Ishikawa (cell line): ENCODE results near the gene MRPS16.

ENCODE experiments used
- CEBPB ChIP-seq: IDR thresholded peaks from 2 replicates; pipeline ENCODE4 v1.6.1; 2012
- EGR1 ChIP-seq: IDR thresholded peaks from 2 replicates; pipeline ENCODE4 v1.6.1; 2012
- EP300 ChIP-seq: IDR thresholded peaks from 2 replicates; pipeline ENCODE4 v1.6.1; 2012; ENCODE audit warnings: borderline replicate concordance
- FOXM1 ChIP-seq: IDR thresholded peaks from 2 replicates; pipeline ENCODE4 v1.6.1; 2012; ENCODE audit warnings: low read depth, borderline replicate concordance
- RAD21 ChIP-seq: IDR thresholded peaks from 2 replicates; pipeline ENCODE4 v1.6.1; 2012; ENCODE audit warnings: low read depth
- TAF1 ChIP-seq: IDR thresholded peaks from 2 replicates; pipeline ENCODE4 v1.6.1; 2012; ENCODE audit warnings: low read depth, mild to moderate bottlenecking
- TF ChIP-seq, protein P1 (sequence below): IDR thresholded peaks from 2 replicates; pipeline ENCODE4 v1.6.1; 2012; ENCODE audit warnings: low read depth, mild to moderate bottlenecking
- TF ChIP-seq, protein P2 (sequence below): IDR thresholded peaks from 2 replicates; pipeline ENCODE4 v1.6.1; 2012
- TF ChIP-seq, protein P3 (sequence below): IDR thresholded peaks from 2 replicates; pipeline ENCODE4 v1.6.1; 2012

DNA sequence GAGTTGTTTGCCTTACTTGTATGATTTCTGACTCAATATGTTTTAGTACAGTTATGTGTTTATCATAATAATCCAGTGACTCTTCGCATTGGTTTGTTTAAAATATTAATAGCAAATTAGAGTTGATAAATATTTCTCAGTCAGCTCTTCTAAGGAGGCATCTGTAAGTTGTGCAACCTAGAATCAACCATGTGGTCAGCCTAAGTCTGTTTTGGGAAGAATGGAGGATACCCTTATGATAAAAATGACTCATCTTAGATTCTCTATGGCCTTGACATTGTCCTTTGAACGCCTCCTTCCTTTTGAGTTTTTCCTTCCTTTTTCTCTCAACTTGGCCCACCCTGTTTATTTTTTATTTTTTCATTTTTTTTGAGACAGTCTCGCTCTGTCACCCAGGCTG, 24.2 kb downstream of the MRPS16 start:
- TF ChIP-seq, protein P1, sequence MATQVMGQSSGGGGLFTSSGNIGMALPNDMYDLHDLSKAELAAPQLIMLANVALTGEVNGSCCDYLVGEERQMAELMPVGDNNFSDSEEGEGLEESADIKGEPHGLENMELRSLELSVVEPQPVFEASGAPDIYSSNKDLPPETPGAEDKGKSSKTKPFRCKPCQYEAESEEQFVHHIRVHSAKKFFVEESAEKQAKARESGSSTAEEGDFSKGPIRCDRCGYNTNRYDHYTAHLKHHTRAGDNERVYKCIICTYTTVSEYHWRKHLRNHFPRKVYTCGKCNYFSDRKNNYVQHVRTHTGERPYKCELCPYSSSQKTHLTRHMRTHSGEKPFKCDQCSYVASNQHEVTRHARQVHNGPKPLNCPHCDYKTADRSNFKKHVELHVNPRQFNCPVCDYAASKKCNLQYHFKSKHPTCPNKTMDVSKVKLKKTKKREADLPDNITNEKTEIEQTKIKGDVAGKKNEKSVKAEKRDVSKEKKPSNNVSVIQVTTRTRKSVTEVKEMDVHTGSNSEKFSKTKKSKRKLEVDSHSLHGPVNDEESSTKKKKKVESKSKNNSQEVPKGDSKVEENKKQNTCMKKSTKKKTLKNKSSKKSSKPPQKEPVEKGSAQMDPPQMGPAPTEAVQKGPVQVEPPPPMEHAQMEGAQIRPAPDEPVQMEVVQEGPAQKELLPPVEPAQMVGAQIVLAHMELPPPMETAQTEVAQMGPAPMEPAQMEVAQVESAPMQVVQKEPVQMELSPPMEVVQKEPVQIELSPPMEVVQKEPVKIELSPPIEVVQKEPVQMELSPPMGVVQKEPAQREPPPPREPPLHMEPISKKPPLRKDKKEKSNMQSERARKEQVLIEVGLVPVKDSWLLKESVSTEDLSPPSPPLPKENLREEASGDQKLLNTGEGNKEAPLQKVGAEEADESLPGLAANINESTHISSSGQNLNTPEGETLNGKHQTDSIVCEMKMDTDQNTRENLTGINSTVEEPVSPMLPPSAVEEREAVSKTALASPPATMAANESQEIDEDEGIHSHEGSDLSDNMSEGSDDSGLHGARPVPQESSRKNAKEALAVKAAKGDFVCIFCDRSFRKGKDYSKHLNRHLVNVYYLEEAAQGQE: no peak
- TF ChIP-seq CEBPB (no peak), EP300 (no peak), RAD21 (no peak), EGR1 (no peak), TAF1 (no peak), FOXM1 (no peak)
- TF ChIP-seq, protein P2, sequence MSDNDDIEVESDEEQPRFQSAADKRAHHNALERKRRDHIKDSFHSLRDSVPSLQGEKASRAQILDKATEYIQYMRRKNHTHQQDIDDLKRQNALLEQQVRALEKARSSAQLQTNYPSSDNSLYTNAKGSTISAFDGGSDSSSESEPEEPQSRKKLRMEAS: no peak
- TF ChIP-seq, protein P3, sequence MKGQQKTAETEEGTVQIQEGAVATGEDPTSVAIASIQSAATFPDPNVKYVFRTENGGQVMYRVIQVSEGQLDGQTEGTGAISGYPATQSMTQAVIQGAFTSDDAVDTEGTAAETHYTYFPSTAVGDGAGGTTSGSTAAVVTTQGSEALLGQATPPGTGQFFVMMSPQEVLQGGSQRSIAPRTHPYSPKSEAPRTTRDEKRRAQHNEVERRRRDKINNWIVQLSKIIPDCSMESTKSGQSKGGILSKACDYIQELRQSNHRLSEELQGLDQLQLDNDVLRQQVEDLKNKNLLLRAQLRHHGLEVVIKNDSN: no peak
